Karpas-422 (cell line): ENCODE measurements around the gene SLC3A2. TPM values are rescaled to one million over a fixed set of nuclear protein-coding genes. Genes with fewer than 3 reads are reported as not detected.
"Not testable (repeated sequence)": the region's sequence is repeated elsewhere in the genome, so short reads cannot be mapped to it uniquely, and the experiment has no call there.

Experiments
- DNase-seq: peaks from one replicate; pipeline ENCODE4 v3.0.0-alpha.2; 2015
- H2AFZ ChIP-seq: fragments of 200-600 bp; sonication (generic); 2 replicates; pipeline ENCODE4 v1.6.1; 2014; ENCODE audit warnings: antibody characterized with exemption, low read length, mixed read lengths
- H3K27ac ChIP-seq: fragments of 200-600 bp; sonication (generic); 2 replicates; pipeline ENCODE4 v1.5.1; 2014; ENCODE audit warnings: mild to moderate bottlenecking, low read length, moderate library complexity
- H3K27me3 ChIP-seq: fragments of 200-600 bp; sonication (generic); 2 replicates; pipeline ENCODE4 v1.6.1; 2014; ENCODE audit warnings: low read length, mixed read lengths
- H3K36me3 ChIP-seq: fragments of 200-600 bp; sonication (generic); 2 replicates; pipeline ENCODE4 v1.6.1; 2014; ENCODE audit warnings: low read length, mixed read lengths; ENCODE audit not compliant: insufficient read depth
- H3K4me1 ChIP-seq: fragments of 200-600 bp; sonication (generic); 2 replicates; pipeline ENCODE4 v1.6.1; 2014; ENCODE audit warnings: mild to moderate bottlenecking, low read length, mixed read lengths
- H3K4me2 ChIP-seq: fragments of 200-600 bp; sonication (generic); 2 replicates; pipeline ENCODE4 v1.6.1; 2014; ENCODE audit warnings: low read length, low read depth, mild to moderate bottlenecking; ENCODE audit not compliant: poor library complexity, severe bottlenecking
- H3K4me3 ChIP-seq: fragments of 200-600 bp; sonication (generic); 2 replicates; pipeline ENCODE4 v1.5.1; 2014; ENCODE audit warnings: mild to moderate bottlenecking, antibody characterized with exemption, low read length, mixed read lengths
- H3K79me2 ChIP-seq: fragments of 200-600 bp; sonication (generic); 2 replicates; pipeline ENCODE4 v1.6.1; 2014; ENCODE audit warnings: mild to moderate bottlenecking, low read length, mixed read lengths
- H3K9ac ChIP-seq: fragments of 200-600 bp; sonication (generic); 2 replicates; pipeline ENCODE4 v1.6.0; 2014; ENCODE audit warnings: low read length
- H3K9me2 ChIP-seq: fragments of 200-600 bp; sonication (generic), shearing (Covaris generic); replicated peaks from 2 replicates; pipeline ENCODE4 v1.6.0; 2014; ENCODE audit warnings: mild to moderate bottlenecking, low read length, moderate library complexity; ENCODE audit not compliant: insufficient read depth
- H3K9me3 ChIP-seq: fragments of 300-700, 200-600 bp; sonication (generic); 2 replicates; pipeline ENCODE4 v1.6.1; 2014; ENCODE audit warnings: low read length, mixed read lengths
- H4K20me1 ChIP-seq: fragments of 200-600 bp; sonication (generic); 2 replicates; pipeline ENCODE4 v1.6.1; 2014; ENCODE audit warnings: mild to moderate bottlenecking, antibody characterized with exemption, low read length, low read depth; ENCODE audit not compliant: insufficient read depth
- total RNA-seq: library from RNA; depleted of rRNA; stranded (reverse); fragments of >200 nt; shearing (Covaris generic); gene quantifications from 2 replicates; pipeline ENCODE4 v1.2.3, GENCODE V29; 2014; ENCODE audit warnings: low replicate concordance

Gene SLC3A2
- total RNA-seq, 1 experiment from 2014 or later: 167 TPM

DNA sequence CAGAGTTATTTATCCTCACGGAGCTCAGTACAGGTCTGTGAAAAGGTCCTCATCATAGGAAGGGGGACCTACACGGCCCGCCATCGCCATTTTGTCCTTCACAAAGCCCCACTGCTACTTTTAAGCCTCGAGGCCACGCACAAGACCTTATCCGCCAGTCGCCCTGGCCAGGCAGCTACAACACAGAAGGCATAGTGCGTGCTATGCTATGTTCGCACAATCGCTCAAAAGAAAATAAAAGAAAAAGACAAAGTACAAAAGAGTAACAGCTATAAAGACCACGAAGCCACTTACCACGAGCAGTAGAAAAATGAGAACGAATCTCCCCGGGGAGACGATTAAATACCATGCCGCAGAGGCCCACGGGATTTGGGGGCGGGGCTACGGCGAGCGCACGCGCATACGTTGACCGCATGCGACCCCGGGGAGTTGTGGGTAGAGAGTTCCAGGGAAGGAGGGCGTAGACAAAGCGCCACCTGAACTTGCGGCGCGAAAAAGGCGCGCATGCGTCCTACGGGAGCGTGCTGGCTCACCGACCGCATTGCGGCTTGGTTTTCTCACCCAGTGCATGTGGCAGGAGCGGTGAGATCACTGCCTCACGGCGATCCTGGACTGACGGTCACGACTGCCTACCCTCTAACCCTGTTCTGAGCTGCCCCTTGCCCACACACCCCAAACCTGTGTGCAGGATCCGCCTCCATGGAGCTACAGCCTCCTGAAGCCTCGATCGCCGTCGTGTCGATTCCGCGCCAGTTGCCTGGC lies 24.9 kb upstream of the SLC3A2 start:
- Histone ChIP-seq H3K4me1 (peaks cover 66% of the 10 kb centered on the region), H3K27ac (peak overlapping the region; percentile 85), H3K27me3 (no peaks in the 10 kb centered on the region), H3K9me2 (no peaks in the 10 kb centered on the region), H3K36me3 (peaks cover 38% of the 10 kb centered on the region), H4K20me1 (peaks cover 30% of the 10 kb centered on the region), H3K4me2 (peak overlapping the region; percentile 97), H3K79me2 (peaks cover 56% of the 10 kb centered on the region), H3K9me3 (no peaks in the 10 kb centered on the region), H3K4me3 (peak overlapping the region; percentile 88), H3K9ac (peak overlapping the region; percentile 96), H2AFZ (no peak overlapping the region)
- peak; percentile 99 for DNase-seq

GRCh38 chr11:62856333-62856895 lies 24.3 kb upstream of the SLC3A2 start:
- H2AFZ ChIP-seq: no peak overlapping the region
- H3K79me2 ChIP-seq: peaks cover 63% of the 10 kb centered on the region
- H3K27me3 ChIP-seq: no peaks in the 10 kb centered on the region
- peaks cover 73% of the 10 kb centered on the region for H3K4me1 ChIP-seq
- peak overlapping the region; percentile 85 for H3K4me3 ChIP-seq
- H3K9ac ChIP-seq: peak overlapping the region; percentile 91
- peaks cover 30% of the 10 kb centered on the region for H4K20me1 ChIP-seq
- peak; percentile 70 for DNase-seq
- no peaks in the 10 kb centered on the region for H3K9me3 ChIP-seq
- no peaks in the 10 kb centered on the region for H3K9me2 ChIP-seq
- H3K27ac ChIP-seq: peak overlapping the region; percentile 77
- peaks cover 38% of the 10 kb centered on the region for H3K36me3 ChIP-seq
- peak overlapping the region; percentile 77 for H3K4me2 ChIP-seq

- H3K27ac ChIP-seq: peak overlapping the region; percentile 77
- H3K4me2 ChIP-seq: peak overlapping the region; percentile 77
- no peaks in the 10 kb centered on the region for H3K9me2 ChIP-seq
- peak overlapping the region; percentile 91 for H3K9ac ChIP-seq
- peaks cover 28% of the 10 kb centered on the region for H4K20me1 ChIP-seq
- DNase-seq: peak; percentile 49
- H3K9me3 ChIP-seq: no peaks in the 10 kb centered on the region
- H3K4me1 ChIP-seq: peaks cover 78% of the 10 kb centered on the region
- H3K36me3 ChIP-seq: peaks cover 30% of the 10 kb centered on the region
- H3K27me3 ChIP-seq: no peaks in the 10 kb centered on the region
- peaks cover 74% of the 10 kb centered on the region for H3K79me2 ChIP-seq
- peak overlapping the region; percentile 85 for H3K4me3 ChIP-seq
- no peak overlapping the region for H2AFZ ChIP-seq
Observed at GRCh38 chr11:62857541-62857982, 23.1 kb upstream of the SLC3A2 start.

DNA sequence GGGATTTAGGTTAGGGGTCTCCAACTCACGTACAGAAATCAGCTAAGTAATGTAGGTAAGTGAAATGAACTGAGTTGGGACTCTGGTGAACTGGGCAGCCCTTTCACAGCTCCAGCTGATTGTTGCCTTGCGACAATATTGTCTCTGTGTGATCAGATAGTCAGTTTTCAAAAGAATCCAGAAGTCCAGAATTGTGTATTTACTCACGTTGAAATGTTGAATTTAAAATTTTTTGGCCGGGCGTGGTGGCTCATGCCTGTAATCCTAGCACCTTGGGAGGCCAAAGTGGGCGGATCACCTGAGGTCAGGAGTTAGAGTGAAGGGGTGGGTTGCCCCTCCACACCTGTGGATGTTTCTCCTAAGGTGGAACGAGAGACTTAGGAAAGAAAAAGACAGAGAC lies 22.5 kb upstream of the SLC3A2 start:
- DNase-seq: no peak
- Histone ChIP-seq H3K79me2 (peaks cover 80% of the 10 kb centered on the region), H4K20me1 (peaks cover 26% of the 10 kb centered on the region), H3K27me3 (no peaks in the 10 kb centered on the region), H3K4me1 (peaks cover 78% of the 10 kb centered on the region), H3K27ac (peak overlapping the region; percentile 77), H3K36me3 (peaks cover 26% of the 10 kb centered on the region), H3K4me3 (peak overlapping the region; percentile 85), H2AFZ (no peak overlapping the region), H3K4me2 (peak overlapping the region; percentile 77), H3K9ac (peak overlapping the region; percentile 91), H3K9me3 (no peaks in the 10 kb centered on the region), H3K9me2 (no peaks in the 10 kb centered on the region)

DNA sequence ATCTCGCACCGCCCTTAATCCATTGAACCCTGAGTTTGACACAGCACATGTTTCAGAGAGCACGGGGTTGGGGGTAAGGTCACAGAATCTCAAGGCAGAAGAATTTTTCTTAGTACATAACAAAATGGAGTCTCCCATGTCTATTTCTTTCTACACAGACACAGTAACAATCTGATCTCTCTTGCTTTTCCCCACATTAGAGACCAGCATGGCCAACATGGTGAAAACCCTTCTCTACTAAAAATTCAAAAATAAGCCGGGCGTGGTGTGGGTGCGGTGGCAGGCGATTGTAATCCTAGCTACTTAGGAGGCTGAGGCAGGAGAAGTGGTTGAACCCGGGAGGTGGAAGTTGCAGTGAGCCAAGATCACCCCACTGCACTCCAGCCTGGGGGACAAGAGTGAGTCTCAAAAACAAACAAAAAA lies 21.4 kb upstream of the SLC3A2 start:
- H3K27ac ChIP-seq, DNase-seq, H3K27me3 ChIP-seq, H3K9ac ChIP-seq, H3K9me3 ChIP-seq, H3K4me3 ChIP-seq, H2AFZ ChIP-seq, H3K9me2 ChIP-seq: not testable (repeated sequence)
- peaks cover 70% of the 10 kb centered on the region for H3K4me1 ChIP-seq
- peaks cover 23% of the 10 kb centered on the region for H4K20me1 ChIP-seq
- peaks cover 25% of the 10 kb centered on the region for H3K36me3 ChIP-seq
- peaks cover 83% of the 10 kb centered on the region for H3K79me2 ChIP-seq
- H3K4me2 ChIP-seq: peak overlapping the region; percentile 27

GRCh38 chr11:62860835-62861563 lies 19.7 kb upstream of the SLC3A2 start:
- peak overlapping the region; percentile 85 for H3K27ac ChIP-seq
- no peaks in the 10 kb centered on the region for H3K27me3 ChIP-seq
- no peak overlapping the region for H2AFZ ChIP-seq
- peaks cover 84% of the 10 kb centered on the region for H3K79me2 ChIP-seq
- H3K9me3 ChIP-seq: no peaks in the 10 kb centered on the region
- DNase-seq: peak; percentile 44
- H3K4me2 ChIP-seq: peak overlapping the region; percentile 66
- peak overlapping the region; percentile 62 for H3K9ac ChIP-seq
- peaks cover 62% of the 10 kb centered on the region for H3K4me1 ChIP-seq
- H3K4me3 ChIP-seq: peak overlapping the region; percentile 47
- H4K20me1 ChIP-seq: peaks cover 12% of the 10 kb centered on the region; the same call in 1 of the 2 replicates
- H3K36me3 ChIP-seq: peaks cover 16% of the 10 kb centered on the region; the same call in 1 of the 2 replicates
- H3K9me2 ChIP-seq: no peaks in the 10 kb centered on the region

GRCh38 chr11:62861564-62862192 lies 19.0 kb upstream of the SLC3A2 start:
- not testable (repeated sequence) for H2AFZ ChIP-seq, H3K9me2 ChIP-seq, H3K27me3 ChIP-seq, H3K9me3 ChIP-seq
- peaks cover 57% of the 10 kb centered on the region for H3K4me1 ChIP-seq
- peak overlapping the region; percentile 47 for H3K4me3 ChIP-seq
- DNase-seq: peak; percentile 69
- peaks cover 21% of the 10 kb centered on the region; the same call in 1 of the 2 replicates for H3K36me3 ChIP-seq
- peak overlapping the region; percentile 66 for H3K4me2 ChIP-seq
- peaks cover 12% of the 10 kb centered on the region; the same call in 1 of the 2 replicates for H4K20me1 ChIP-seq
- H3K79me2 ChIP-seq: peaks cover 84% of the 10 kb centered on the region
- peak overlapping the region; percentile 85 for H3K27ac ChIP-seq
- peak overlapping the region; percentile 62 for H3K9ac ChIP-seq
